Limb (tissue), 2 donors: ENCODE measurements around the gene CIAO3.
A peak's percentile ranks its signal among the peaks of the same experiment; 100 is the strongest.
"Not testable (repeated sequence)": the region's sequence is repeated elsewhere in the genome, so short reads cannot be mapped to it uniquely, and the experiment has no call there.

Experiments
- DNase-seq, 2 donors: peaks; one replicate each; pipeline ENCODE4 v3.0.0-alpha.2; 2016; ENCODE audit errors: extremely low spot score in 2 of 2

CIAO3 gene

GRCh38 chr16:776298-776697 is 35.5 kb upstream of the CIAO3 start:
- not testable (repeated sequence) for DNase-seq

- no peak for DNase-seq
These were observed 34.5 kb upstream of the CIAO3 start for GRCh38 chr16:775236-775796.

- DNase-seq, result no peak
These were observed 33.5 kb upstream of the CIAO3 start for GRCh38 chr16:774086-775001.

GRCh38 chr16:772959-773358 is 32.2 kb upstream of the CIAO3 start:
- DNase-seq, result no peak

GRCh38 chr16:770411-770810 is 29.6 kb upstream of the CIAO3 start:
- no peak for DNase-seq

GRCh38 chr16:769934-770333 is 29.1 kb upstream of the CIAO3 start:
- DNase-seq, result no peak

- no peak for DNase-seq
These were observed 28.5 kb upstream of the CIAO3 start for GRCh38 chr16:769184-769784.

- DNase-seq, result no peak
These were observed 27.6 kb upstream of the CIAO3 start for GRCh38 chr16:768428-768827.

GRCh38 chr16:767743-768235 is 27.0 kb upstream of the CIAO3 start:
- DNase-seq, result peak in 1 of 2 donors; percentile 27

- DNase-seq, result peak in 1 of 2 donors; percentile 45
These were observed 26.2 kb upstream of the CIAO3 start for GRCh38 chr16:766820-767640.

GRCh38 chr16:766008-766819 is 25.4 kb upstream of the CIAO3 start:
- DNase-seq, result peak in 1 of 2 donors; percentile 29

- peak in 1 of 2 donors; percentile 31 for DNase-seq
These were observed 24.7 kb upstream of the CIAO3 start for GRCh38 chr16:765488-765865.

- DNase-seq, result peak in 1 of 2 donors; percentile 34
These were observed 24.2 kb upstream of the CIAO3 start for GRCh38 chr16:764848-765487.

GRCh38 chr16:764184-764750 is 23.5 kb upstream of the CIAO3 start:
- peak in 1 of 2 donors; percentile 26 for DNase-seq

- peak in 1 of 2 donors; percentile 27 for DNase-seq
These were observed 22.8 kb upstream of the CIAO3 start for GRCh38 chr16:763369-764183.

- DNase-seq, result peak in 1 of 2 donors; percentile 23
These were observed 21.9 kb upstream of the CIAO3 start for GRCh38 chr16:762595-763268.

- DNase-seq, result peak in 1 of 2 donors; percentile 23
These were observed 21.1 kb upstream of the CIAO3 start for GRCh38 chr16:761625-762513.
